ENCODE measurements around the gene HSD17B12. TPM values are rescaled to one million over a fixed set of nuclear protein-coding genes. Genes with fewer than 3 reads are reported as not detected.

The HSD17B12 gene
- total RNA-seq, 2 experiments from 2014 or later = 70.9 to 138 TPM

DNA sequence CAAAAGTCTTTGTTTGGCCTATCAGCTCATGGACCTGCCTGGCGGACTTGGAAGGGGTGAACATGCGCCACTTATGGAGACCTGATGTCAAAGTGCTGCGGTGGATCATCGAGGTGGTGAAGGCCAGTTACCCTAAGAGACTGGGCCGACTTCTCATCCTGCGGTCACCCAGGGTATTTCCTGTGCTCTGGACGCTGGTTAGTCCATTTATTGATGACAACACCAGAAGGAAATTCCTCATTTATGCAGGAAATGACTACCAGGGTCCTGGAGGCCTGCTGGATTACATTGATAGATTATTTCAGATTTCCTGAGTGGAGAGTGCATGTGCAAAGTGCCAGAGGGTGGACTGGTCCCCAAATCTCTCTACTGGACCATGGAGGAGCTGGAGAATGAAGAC is 218.0 kb downstream of the HSD17B12 start:
- no peak overlapping the region for H3K4me2 ChIP-seq (ENCODE audit: low read length)
- H3K79me2 ChIP-seq (ENCODE audit: insufficient read depth, low read depth, low read length) = no peaks in the 10 kb centered on the region
- no peak overlapping the region for H2AFZ ChIP-seq (ENCODE audit: low read length)
- H3K9me2 ChIP-seq (ENCODE audit: insufficient read depth, low read length) = no peaks in the 10 kb centered on the region
- no peaks in the 10 kb centered on the region for H3K4me1 ChIP-seq (ENCODE audit: insufficient read depth, low read length, poor library complexity, severe bottlenecking)
- H3K4me3 ChIP-seq (ENCODE audit: low read depth, low read length, poor library complexity, severe bottlenecking) = no peak overlapping the region
- TF ChIP-seq EZH2phosphoT487 (IDR thresholded peaks at IDR 0.05; ENCODE audit: borderline replicate concordance, low read depth, low read length) = no peak
- TF ChIP-seq, protein P1, sequence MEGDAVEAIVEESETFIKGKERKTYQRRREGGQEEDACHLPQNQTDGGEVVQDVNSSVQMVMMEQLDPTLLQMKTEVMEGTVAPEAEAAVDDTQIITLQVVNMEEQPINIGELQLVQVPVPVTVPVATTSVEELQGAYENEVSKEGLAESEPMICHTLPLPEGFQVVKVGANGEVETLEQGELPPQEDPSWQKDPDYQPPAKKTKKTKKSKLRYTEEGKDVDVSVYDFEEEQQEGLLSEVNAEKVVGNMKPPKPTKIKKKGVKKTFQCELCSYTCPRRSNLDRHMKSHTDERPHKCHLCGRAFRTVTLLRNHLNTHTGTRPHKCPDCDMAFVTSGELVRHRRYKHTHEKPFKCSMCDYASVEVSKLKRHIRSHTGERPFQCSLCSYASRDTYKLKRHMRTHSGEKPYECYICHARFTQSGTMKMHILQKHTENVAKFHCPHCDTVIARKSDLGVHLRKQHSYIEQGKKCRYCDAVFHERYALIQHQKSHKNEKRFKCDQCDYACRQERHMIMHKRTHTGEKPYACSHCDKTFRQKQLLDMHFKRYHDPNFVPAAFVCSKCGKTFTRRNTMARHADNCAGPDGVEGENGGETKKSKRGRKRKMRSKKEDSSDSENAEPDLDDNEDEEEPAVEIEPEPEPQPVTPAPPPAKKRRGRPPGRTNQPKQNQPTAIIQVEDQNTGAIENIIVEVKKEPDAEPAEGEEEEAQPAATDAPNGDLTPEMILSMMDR (conservative IDR thresholded peaks at IDR 0.05; ENCODE audit: low read length) = no peak
- POLR2A ChIA-PET = no interaction called here
- no peak overlapping the region for H3K27ac ChIP-seq (ENCODE audit: low read depth, low read length, poor library complexity, severe bottlenecking)
- H3K9me3 ChIP-seq (ENCODE audit: low read length) = no peaks in the 10 kb centered on the region
- intact Hi-C loops (cut with micrococcal nuclease; ENCODE audit: unreplicated experiment) = no loop called here
- H3K36me3 ChIP-seq (ENCODE audit: insufficient read depth, low read length) = no peaks in the 10 kb centered on the region
- H4K20me1 ChIP-seq (ENCODE audit: insufficient read depth, low read length) = no peaks in the 10 kb centered on the region
- CTCF ChIA-PET (ENCODE audit: unreplicated experiment) = interaction anchor here (0.6 kb wide), 1 partner anchor 97 kb away, joined by 4 read pairs; no protein-coding TSS in a partner anchor
- no peak for DNase-seq (ENCODE audit: low spot score)
- no TSS peak for BruUV-seq (replicated peaks)

DNA sequence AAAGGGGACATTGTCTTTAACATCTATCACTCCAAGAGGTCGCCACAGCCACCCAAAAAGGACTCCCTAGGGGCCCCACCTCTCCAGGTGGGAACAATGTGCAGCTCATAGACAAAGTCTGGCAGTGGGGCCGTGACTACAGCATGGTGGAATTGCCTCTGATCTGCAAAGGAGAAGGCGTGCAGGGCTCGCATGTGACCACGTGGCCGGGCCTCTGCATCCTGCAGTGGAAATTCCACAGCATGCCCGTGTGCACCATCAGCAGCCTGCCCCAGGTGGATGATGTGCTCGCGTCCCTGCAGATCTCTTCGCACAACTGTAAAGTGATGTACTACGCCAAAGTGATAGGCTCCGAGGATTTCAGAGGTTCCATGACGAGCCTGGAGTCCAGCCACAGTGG is 218.6 kb downstream of the HSD17B12 start:
- H3K4me1 ChIP-seq (ENCODE audit: insufficient read depth, low read length, poor library complexity, severe bottlenecking) = no peaks in the 10 kb centered on the region
- ChIA-PET POLR2A (no interaction called here), CTCF (ENCODE audit: unreplicated experiment) (no interaction called here)
- no peaks in the 10 kb centered on the region for H3K9me2 ChIP-seq (ENCODE audit: insufficient read depth, low read length)
- no peaks in the 10 kb centered on the region for H4K20me1 ChIP-seq (ENCODE audit: insufficient read depth, low read length)
- intact Hi-C loops (cut with micrococcal nuclease; ENCODE audit: unreplicated experiment) = no loop called here
- BruUV-seq (replicated peaks) = no TSS peak
- H3K79me2 ChIP-seq (ENCODE audit: insufficient read depth, low read depth, low read length) = no peaks in the 10 kb centered on the region
- H3K4me2 ChIP-seq (ENCODE audit: low read length) = no peak overlapping the region
- no peak overlapping the region for H3K27ac ChIP-seq (ENCODE audit: low read depth, low read length, poor library complexity, severe bottlenecking)
- no peaks in the 10 kb centered on the region for H3K36me3 ChIP-seq (ENCODE audit: insufficient read depth, low read length)
- no peak for DNase-seq (ENCODE audit: low spot score)
- no peak overlapping the region for H3K4me3 ChIP-seq (ENCODE audit: low read depth, low read length, poor library complexity, severe bottlenecking)
- TF ChIP-seq EZH2phosphoT487 (IDR thresholded peaks at IDR 0.05; ENCODE audit: borderline replicate concordance, low read depth, low read length) = no peak
- TF ChIP-seq, protein P1 (conservative IDR thresholded peaks at IDR 0.05; ENCODE audit: low read length) = no peak
- H2AFZ ChIP-seq (ENCODE audit: low read length) = no peak overlapping the region
- no peaks in the 10 kb centered on the region for H3K9me3 ChIP-seq (ENCODE audit: low read length)

DNA sequence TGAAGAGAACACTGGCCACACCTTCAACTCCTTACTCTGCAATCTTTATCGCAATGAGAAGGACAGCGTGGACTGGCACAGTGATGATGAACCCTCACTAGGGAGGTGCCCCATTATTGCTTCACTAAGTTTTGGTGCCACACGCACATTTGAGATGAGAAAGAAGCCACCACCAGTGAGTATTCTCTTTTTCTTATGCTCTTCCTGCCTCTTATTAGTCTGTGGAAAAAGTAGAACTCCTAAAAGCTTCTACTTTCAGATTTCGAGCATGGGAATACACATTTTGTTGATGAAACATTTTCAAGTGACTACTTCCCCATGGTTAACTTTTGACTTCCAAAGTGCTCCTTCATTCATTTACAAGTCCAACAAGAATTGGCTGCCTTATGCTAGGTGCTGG is 221.0 kb downstream of the HSD17B12 start:
- H4K20me1 ChIP-seq (ENCODE audit: insufficient read depth, low read length) = no peaks in the 10 kb centered on the region
- H3K4me3 ChIP-seq (ENCODE audit: low read depth, low read length, poor library complexity, severe bottlenecking) = no peak overlapping the region
- POLR2A ChIA-PET = no interaction called here
- H3K9me2 ChIP-seq (ENCODE audit: insufficient read depth, low read length) = no peaks in the 10 kb centered on the region
- H3K4me1 ChIP-seq (ENCODE audit: insufficient read depth, low read length, poor library complexity, severe bottlenecking) = no peaks in the 10 kb centered on the region
- H3K79me2 ChIP-seq (ENCODE audit: insufficient read depth, low read depth, low read length) = no peaks in the 10 kb centered on the region
- H2AFZ ChIP-seq (ENCODE audit: low read length) = no peak overlapping the region
- H3K36me3 ChIP-seq (ENCODE audit: insufficient read depth, low read length) = no peaks in the 10 kb centered on the region
- DNase-seq (ENCODE audit: low spot score) = no peak
- TF ChIP-seq, protein P1 (conservative IDR thresholded peaks at IDR 0.05; ENCODE audit: low read length) = no peak
- no peak for TF ChIP-seq EZH2phosphoT487 (IDR thresholded peaks at IDR 0.05; ENCODE audit: borderline replicate concordance, low read depth, low read length)
- H3K27ac ChIP-seq (ENCODE audit: low read depth, low read length, poor library complexity, severe bottlenecking) = no peak overlapping the region
- intact Hi-C loops (cut with micrococcal nuclease; ENCODE audit: unreplicated experiment) = no loop called here
- no peak overlapping the region for H3K4me2 ChIP-seq (ENCODE audit: low read length)
- no peaks in the 10 kb centered on the region for H3K9me3 ChIP-seq (ENCODE audit: low read length)
- BruUV-seq (replicated peaks) = no TSS peak
- CTCF ChIA-PET (ENCODE audit: unreplicated experiment) = no interaction called here

All from OCI-LY7 (cell line).